ENCODE results near the gene LIN54. TPM values are rescaled to one million over a fixed set of nuclear protein-coding genes. Genes with fewer than 3 reads are reported as not detected.

LIN54 gene
- total and polyA plus RNA-seq, 2 of the 4 experiments (the other 2 are of a cell fraction), result 5.3 to 26.9 TPM

DNA sequence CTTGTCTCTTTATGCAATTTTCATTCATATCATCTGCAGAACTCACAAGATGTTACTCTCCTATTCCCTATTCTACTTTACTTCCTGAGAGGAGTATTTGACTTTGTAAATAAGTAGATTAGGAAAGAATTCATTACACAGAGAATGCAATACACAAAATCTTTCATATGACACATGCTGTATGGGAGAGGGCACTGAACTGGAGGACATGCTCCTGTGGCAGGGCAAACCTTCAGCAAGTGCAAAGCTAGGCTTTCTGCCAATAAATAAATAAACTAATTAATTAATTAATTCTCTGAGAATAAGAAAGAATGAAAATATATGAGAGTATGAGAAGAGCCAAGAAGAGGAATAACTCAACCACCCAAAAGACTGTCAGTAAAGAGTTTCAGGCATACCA lies 76.2 kb downstream of the LIN54 start:
- Histone ChIP-seq H4K5ac (ENCODE audit: low read depth, low read length) (no peak overlapping the region), H3K14ac (replicated peaks; ENCODE audit: low read depth, low read length) (no peak overlapping the region), H3K4ac (ENCODE audit: low read depth, low read length) (no peak overlapping the region), H4K20me1 (ENCODE audit: insufficient read depth, low read length) (no peaks in the 10 kb centered on the region), H3K4me2 (ENCODE audit: low read depth, low read length) (no peak overlapping the region), H2BK120ac (ENCODE audit: low read depth, low read length) (no peak overlapping the region), H3K9ac (ENCODE audit: low read depth, low read length) (no peak overlapping the region), H3K23ac (ENCODE audit: low read depth, low read length) (no peak overlapping the region), H3K79me1 (ENCODE audit: low read depth in 1 of 2, low read length in 2 of 2) (peaks cover 0 to 3% of the 10 kb centered on the region in 2 experiments; a peak in 2 of 4 replicates), H2AFZ (replicated peaks; ENCODE audit: low read length, poor library complexity) (no peak overlapping the region), H4K91ac (ENCODE audit: insufficient read depth, low read depth, low read length) (no peak overlapping the region), H2BK20ac (ENCODE audit: low read depth, low read length) (no peak overlapping the region), H3K4me3 (ENCODE audit: insufficient read depth, low read depth, low read length) (no peak overlapping the region), H2AK5ac (ENCODE audit: low read depth, low read length) (no peak overlapping the region), H3K9me1 (ENCODE audit: insufficient read depth, low read length) (no peaks in the 10 kb centered on the region), H3K36me3 (ENCODE audit: control insufficient read depth, insufficient read depth, low read length) (peaks cover 13% of the 10 kb centered on the region), H3K4me1 (ENCODE audit: control insufficient read depth, insufficient read depth, low read length) (no peaks in the 10 kb centered on the region), H3K9me3 (ENCODE audit: control insufficient read depth, insufficient read depth, low read length) (no peaks in the 10 kb centered on the region), H3K56ac (ENCODE audit: extremely low read depth, insufficient read depth, low read length) (no peak overlapping the region), H4K8ac (ENCODE audit: low read depth in 2 of 2, low read length in 2 of 2) (no peak overlapping the region), H3K18ac (ENCODE audit: low read depth, low read length) (no peak overlapping the region), H3K27ac (ENCODE audit: insufficient read depth, low read length) (no peak overlapping the region), H3K27me3 (ENCODE audit: control insufficient read depth, insufficient read depth, low read length) (no peaks in the 10 kb centered on the region), H2BK5ac (ENCODE audit: low read depth, low read length, poor library complexity, severe bottlenecking) (no peak overlapping the region), H2BK15ac (ENCODE audit: low read depth, low read length) (no peak overlapping the region), H2AK9ac (replicated peaks; ENCODE audit: low read depth, low read length, poor library complexity) (no peak overlapping the region)
- dilution Hi-C loops (cut with HindIII; ENCODE audit: low sequenced_read_pairs, unreplicated experiment), result no loop called here
- no peak for TF ChIP-seq RCOR1 (IDR thresholded peaks at IDR 0.05; ENCODE audit: insufficient replicate concordance, low read length)
- TF ChIP-seq, protein P1, sequence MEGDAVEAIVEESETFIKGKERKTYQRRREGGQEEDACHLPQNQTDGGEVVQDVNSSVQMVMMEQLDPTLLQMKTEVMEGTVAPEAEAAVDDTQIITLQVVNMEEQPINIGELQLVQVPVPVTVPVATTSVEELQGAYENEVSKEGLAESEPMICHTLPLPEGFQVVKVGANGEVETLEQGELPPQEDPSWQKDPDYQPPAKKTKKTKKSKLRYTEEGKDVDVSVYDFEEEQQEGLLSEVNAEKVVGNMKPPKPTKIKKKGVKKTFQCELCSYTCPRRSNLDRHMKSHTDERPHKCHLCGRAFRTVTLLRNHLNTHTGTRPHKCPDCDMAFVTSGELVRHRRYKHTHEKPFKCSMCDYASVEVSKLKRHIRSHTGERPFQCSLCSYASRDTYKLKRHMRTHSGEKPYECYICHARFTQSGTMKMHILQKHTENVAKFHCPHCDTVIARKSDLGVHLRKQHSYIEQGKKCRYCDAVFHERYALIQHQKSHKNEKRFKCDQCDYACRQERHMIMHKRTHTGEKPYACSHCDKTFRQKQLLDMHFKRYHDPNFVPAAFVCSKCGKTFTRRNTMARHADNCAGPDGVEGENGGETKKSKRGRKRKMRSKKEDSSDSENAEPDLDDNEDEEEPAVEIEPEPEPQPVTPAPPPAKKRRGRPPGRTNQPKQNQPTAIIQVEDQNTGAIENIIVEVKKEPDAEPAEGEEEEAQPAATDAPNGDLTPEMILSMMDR (conservative IDR thresholded peaks at IDR 0.05; ENCODE audit: low read depth, low read length), result no peak
- TF ChIP-seq POLR2A (IDR thresholded peaks at IDR 0.05; ENCODE audit: low read depth, low read length), result no peak
- no peak for TF ChIP-seq SMC3 (IDR thresholded peaks at IDR 0.05; ENCODE audit: low read depth, low read length)
- TF ChIP-seq NFE2L2 (IDR thresholded peaks at IDR 0.05; ENCODE audit: low read depth, low read length), result no peak
- no peak for TF ChIP-seq MAFK (IDR thresholded peaks at IDR 0.05; ENCODE audit: low read depth, low read length)
- TF ChIP-seq FOS (IDR thresholded peaks at IDR 0.05; ENCODE audit: low read depth, low read length), result no peak
- TF ChIP-seq RAD21 (IDR thresholded peaks at IDR 0.05; ENCODE audit: low read length), result no peak
- TF ChIP-seq, protein P2, sequence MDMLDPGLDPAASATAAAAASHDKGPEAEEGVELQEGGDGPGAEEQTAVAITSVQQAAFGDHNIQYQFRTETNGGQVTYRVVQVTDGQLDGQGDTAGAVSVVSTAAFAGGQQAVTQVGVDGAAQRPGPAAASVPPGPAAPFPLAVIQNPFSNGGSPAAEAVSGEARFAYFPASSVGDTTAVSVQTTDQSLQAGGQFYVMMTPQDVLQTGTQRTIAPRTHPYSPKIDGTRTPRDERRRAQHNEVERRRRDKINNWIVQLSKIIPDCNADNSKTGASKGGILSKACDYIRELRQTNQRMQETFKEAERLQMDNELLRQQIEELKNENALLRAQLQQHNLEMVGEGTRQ (IDR thresholded peaks at IDR 0.05; ENCODE audit: low read depth, low read length), result no peak
- TF ChIP-seq CEBPB (IDR thresholded peaks at IDR 0.05; ENCODE audit: low read depth, low read length), result no peak
- TF ChIP-seq, protein P3, sequence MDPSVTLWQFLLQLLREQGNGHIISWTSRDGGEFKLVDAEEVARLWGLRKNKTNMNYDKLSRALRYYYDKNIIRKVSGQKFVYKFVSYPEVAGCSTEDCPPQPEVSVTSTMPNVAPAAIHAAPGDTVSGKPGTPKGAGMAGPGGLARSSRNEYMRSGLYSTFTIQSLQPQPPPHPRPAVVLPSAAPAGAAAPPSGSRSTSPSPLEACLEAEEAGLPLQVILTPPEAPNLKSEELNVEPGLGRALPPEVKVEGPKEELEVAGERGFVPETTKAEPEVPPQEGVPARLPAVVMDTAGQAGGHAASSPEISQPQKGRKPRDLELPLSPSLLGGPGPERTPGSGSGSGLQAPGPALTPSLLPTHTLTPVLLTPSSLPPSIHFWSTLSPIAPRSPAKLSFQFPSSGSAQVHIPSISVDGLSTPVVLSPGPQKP (IDR thresholded peaks at IDR 0.05; ENCODE audit: borderline replicate concordance, low read depth, low read length), result no peak
- no peak for TF ChIP-seq BHLHE40 (IDR thresholded peaks at IDR 0.05; ENCODE audit: low read depth, low read length)
- no peak for TF ChIP-seq RFX5 (IDR thresholded peaks at IDR 0.05; ENCODE audit: low read depth, low read length)
- TF ChIP-seq MAZ (IDR thresholded peaks at IDR 0.05; ENCODE audit: borderline replicate concordance, low read depth, low read length), result no peak
- TF ChIP-seq CHD1 (IDR thresholded peaks at IDR 0.05; ENCODE audit: low read depth, low read length), result no peak
- no peak for TF ChIP-seq MXI1 (IDR thresholded peaks at IDR 0.05; ENCODE audit: borderline replicate concordance, low read depth, low read length)
- ChIA-PET CTCF (interaction anchor here (0.6 kb wide), 1 partner anchor 13 kb away, joined by 3 read pairs; no protein-coding TSS in a partner anchor), POLR2A (ENCODE audit: unreplicated experiment) (no interaction called here)
- ATAC-seq (ENCODE audit: low read depth) (no peak), DNase-seq (no peak)
- intact Hi-C loops (cut with micrococcal nuclease), result loop anchor here (2.0 kb wide), 1 partner anchor 14 kb away; no protein-coding TSS in a partner anchor
- no TSS peak for BruUV-seq (replicated peaks)
- in situ Hi-C loops (cut with MboI; ENCODE audit: low sequenced_read_pairs), result no loop called here

Data from IMR-90 (cell line).